ENCODE measurements around the gene EIF6.

DNA sequence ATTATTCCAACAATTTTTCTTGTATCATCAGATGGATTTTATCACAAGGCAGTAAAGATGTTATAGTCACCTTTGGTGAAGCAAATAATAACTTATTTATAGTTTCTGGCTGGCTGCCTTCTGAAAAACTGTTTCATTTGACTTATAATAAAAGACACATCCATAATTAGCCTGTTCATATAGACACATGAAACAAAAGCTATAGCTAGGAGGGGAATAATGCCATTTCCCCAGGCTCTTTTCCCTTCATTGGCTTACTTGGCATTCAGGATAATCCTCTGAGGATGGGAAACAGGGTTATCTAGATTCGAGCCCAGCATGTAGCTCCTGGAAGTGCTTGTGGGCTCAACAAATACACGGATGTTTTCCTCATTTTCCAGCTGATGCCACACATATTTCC is 40.6 kb downstream of the EIF6 start:
- TF ChIP-seq, protein P1, sequence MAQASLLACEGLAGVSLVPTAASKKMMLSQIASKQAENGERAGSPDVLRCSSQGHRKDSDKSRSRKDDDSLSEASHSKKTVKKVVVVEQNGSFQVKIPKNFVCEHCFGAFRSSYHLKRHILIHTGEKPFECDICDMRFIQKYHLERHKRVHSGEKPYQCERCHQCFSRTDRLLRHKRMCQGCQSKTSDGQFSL (CRISPR knock-in tag; IDR thresholded peaks at IDR 0.05), result no peak
- TF ChIP-seq, protein P1 (tag; IDR thresholded peaks at IDR 0.05), result no peak
- TF ChIP-seq ZNF609 (CRISPR knock-in tag; IDR thresholded peaks at IDR 0.05; ENCODE audit: borderline replicate concordance) (no peak), BRD4 (IDR thresholded peaks at IDR 0.05) (no peak), CHD2 (IDR thresholded peaks at IDR 0.05; ENCODE audit: low read depth, low read length) (no peak), SAP30 (IDR thresholded peaks at IDR 0.05; ENCODE audit: borderline replicate concordance, insufficient read depth, low read depth, low read length, poor library complexity, severe bottlenecking) (no peak), E2F8 (IDR thresholded peaks at IDR 0.05; ENCODE audit: low read depth, partially characterized antibody) (no peak), POLR2AphosphoS5 (IDR thresholded peaks at IDR 0.05; ENCODE audit: control insufficient read depth, insufficient read depth, low read depth, low read length) (no peak)

All from K562 (cell line).